HEK293 (cell line): Measurements from ENCODE around the gene SRPK3.

ENCODE experiments used
- CTCF ChIP-seq: fragments of 450-650 bp; formaldehyde crosslinking; IDR thresholded peaks from 2 replicates; pipeline ENCODE4 v1.5.1; 2016; ENCODE audit warnings: missing biosample characterization, missing genetic modification characterization
- HOXA7 ChIP-seq: sonication (generic); formaldehyde crosslinking; IDR thresholded peaks from 2 replicates; pipeline ENCODE4 v1.8.1; 2022; ENCODE audit warnings: missing genetic modification reagents, borderline replicate concordance
- KLF1 ChIP-seq: fragments of 450-650 bp; formaldehyde crosslinking; IDR thresholded peaks from 2 replicates; pipeline ENCODE4 v1.5.1; 2016; ENCODE audit warnings: missing biosample characterization, missing genetic modification characterization
- ZNF292 ChIP-seq: fragments of 450-650 bp; formaldehyde crosslinking; IDR thresholded peaks from 2 replicates; pipeline ENCODE4 v1.5.1; 2016; ENCODE audit warnings: low read depth, missing biosample characterization, missing genetic modification characterization, borderline replicate concordance
- ZNF501 ChIP-seq: fragments of 450-650 bp; formaldehyde crosslinking; IDR thresholded peaks from 2 replicates; pipeline ENCODE4 v1.5.1; 2016; ENCODE audit warnings: missing biosample characterization, missing genetic modification characterization
- ZNF670 ChIP-seq: fragments of 450-650 bp; formaldehyde crosslinking; IDR thresholded peaks from 2 replicates; pipeline ENCODE4 v1.5.1; 2016; ENCODE audit warnings: missing biosample characterization, missing genetic modification characterization, low read depth

GRCh38 chrX:153736071-153736820, 44.6 kb upstream of the SRPK3 start:
- TF ChIP-seq CTCF (no peak), HOXA7 (CRISPR knock-in tag) (no peak), ZNF292 (tag by site-specific recombination) (no peak), ZNF670 (no peak), KLF1 (tag by site-specific recombination) (no peak), ZNF501 (no peak)
